GM19324 (cell line): ENCODE results near the gene UGT2B17.
A peak's percentile ranks its signal among the peaks of the same experiment; 100 is the strongest.
"Not testable (repeated sequence)": the region's sequence is repeated elsewhere in the genome, so short reads cannot be mapped to it uniquely, and the experiment has no call there.

Experiments used
- ATAC-seq: cut with Tn5 transposase; IDR thresholded peaks from one replicate; pipeline ENCODE4 v1.9.1; 2021; ENCODE audit warnings: mild to moderate bottlenecking, moderate library complexity; ENCODE audit not compliant: unreplicated experiment, low FRiP score

UGT2B17 gene

DNA sequence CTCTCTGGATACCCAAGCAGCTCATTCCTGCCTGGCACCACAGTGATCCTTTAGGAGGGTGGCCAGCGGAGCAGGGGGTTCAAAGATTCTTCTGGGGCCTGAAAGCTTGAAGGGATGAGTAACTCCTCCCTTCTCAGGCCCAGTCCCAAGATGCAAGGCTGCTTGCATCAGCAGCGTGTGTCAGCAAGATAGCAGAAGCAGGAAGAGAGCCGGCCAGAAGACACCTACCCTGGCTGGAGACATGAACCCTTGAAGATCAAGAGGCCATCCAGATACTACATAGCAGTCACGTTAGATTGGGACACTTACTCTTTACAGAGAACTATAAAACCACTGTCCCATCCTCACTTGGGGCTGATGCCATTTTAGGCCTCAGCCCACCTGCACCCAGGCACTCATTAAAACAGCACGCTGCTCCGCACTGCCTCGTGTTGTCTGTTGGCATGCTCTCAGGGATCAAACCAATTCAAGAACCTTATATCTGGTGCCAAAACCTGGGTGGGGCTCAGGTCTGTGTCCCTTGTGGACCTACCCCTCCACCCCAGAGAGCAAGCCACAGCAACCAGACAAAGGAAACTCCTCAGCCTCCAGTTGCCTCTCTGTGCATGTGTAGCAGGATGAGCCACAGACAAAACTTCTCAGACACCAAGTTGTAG, 6.5 kb downstream of the UGT2B17 start:
- no peak for ATAC-seq

- ATAC-seq: not testable (repeated sequence)
Observed at GRCh38 chr4:68569036-68569435, 7.1 kb downstream of the UGT2B17 start.

DNA sequence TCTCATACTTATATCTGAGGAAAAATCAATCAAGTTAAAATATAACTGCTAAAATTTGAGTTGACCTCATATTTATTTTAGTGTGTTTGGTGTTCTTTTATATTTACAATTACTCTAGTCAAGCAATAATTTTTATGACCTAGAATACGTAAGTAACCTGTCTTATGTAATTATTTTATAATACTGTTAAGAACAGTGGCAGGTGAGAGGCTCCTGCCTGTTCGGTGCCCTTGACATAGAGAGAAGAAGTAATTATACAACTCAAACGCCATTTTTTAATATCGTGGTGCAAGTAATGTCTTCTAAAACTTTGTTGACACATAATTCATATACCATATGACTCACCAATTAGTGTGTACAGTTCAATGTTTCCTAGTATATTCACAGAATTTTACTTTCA, 7.6 kb downstream of the UGT2B17 start:
- not testable (repeated sequence) for ATAC-seq

DNA sequence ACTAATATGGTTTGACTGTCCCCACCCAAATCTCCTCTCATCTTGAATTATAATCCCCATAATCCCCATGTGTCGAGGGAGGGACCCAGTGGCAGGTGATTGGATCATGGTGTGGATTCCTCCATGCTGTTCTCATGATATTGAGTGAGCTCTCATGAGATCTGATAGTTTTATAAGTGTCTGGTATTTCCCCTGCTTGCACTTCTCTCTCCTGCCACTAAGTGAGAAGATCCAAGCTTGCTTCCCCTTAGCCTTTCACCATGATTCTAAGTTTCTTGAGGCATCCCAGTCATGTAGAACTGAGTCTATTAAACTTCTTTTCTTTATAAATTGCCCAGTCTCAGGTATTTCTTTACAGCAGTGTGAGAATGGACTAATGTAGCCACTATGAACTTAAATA, 9.8 kb downstream of the UGT2B17 start:
- not testable (repeated sequence) for ATAC-seq

DNA sequence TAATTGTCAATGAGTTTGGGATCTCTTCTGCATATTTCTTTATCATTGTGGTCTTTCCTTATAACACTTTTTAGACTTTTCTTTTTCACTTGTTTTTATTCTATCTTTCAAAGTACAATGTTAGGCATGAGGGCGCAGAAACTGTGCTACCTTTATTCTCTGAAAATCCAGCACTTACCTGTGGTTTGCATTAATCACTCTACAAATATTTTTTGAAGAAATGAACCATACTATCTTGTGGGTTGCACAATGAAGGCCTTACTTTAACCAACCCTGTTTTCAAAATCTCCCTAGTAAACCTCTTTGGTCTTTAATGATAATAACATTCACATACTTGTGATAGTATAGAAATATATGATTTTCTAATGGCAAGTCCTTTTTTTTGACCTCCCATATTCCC, 11.0 kb downstream of the UGT2B17 start:
- ATAC-seq: not testable (repeated sequence)

DNA sequence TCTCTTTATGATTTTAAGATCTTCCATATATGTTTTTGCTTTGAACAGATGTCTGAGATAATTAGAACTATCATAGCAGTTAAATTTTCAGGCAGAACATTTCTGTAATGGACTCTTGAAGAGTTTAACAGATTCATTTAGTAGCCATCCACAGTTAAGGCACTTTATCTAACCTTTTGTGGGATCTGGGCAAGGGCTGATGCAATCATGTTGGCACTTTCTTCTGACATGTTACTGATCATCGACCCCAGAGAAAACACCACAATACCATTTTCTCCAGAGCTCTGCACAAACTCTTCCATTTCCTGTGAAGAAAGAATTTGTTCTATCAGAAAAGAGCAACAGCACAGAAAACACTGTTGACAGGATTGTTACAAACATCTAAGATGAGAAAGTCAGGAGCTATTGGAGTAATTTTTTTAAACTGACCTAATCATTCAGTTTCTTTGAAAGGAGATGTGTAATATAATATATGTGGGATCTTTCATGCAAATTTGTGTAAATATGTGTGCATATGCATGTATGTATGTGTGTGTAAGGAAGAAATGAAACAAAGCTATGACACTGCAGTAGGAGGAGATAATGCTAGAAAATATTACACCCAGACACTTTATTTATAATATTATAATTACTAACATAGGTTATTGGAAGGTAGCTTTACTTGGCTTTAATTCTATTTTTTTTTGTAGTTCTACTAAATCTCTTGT, 15.6 kb downstream of the UGT2B17 start:
- ATAC-seq: not testable (repeated sequence)

GRCh38 chr4:68553830-68554229, 22.3 kb downstream of the UGT2B17 start:
- ATAC-seq: not testable (repeated sequence)

- ATAC-seq: peak; percentile 72
Observed at GRCh38 chr4:68552818-68553811, 23.0 kb downstream of the UGT2B17 start.

DNA sequence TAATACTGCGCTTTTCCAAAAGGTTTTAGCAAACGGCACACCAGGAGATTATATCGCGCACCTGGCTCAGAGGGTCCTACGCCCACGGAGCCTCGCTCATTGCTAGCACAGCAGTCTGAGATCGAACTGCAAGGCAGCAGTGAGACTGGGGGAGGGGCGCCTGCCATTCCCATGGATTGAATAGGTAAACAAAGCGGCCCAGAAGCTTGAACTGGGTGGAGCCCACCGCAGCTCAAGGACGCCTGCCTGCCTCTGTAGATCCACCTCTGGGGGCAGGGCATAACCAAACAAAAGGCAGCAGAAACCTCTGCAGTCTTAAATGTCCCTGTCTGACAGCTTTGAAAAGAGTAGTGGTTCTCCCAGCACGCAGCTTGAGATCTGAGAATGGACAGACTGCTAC, 33.4 kb downstream of the UGT2B17 start:
- ATAC-seq: not testable (repeated sequence)

DNA sequence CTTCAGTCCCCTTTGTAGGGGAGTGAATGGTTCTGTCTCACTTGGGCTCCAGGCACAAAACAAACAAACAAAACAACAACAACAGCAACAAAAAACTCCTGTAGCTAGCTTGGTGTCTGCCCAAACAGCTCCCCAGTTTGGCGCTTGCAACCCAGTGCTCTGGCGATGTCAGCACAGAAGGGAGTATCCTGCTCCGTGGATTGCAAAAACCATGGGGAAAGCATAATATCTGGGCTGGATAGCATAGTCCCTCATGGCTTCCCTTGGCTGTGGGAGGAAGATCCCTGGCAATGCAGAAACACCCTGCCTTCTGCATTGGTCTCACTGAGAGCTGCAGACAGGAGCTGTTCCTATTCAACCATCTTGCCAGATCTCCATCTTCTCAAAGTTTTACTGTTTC, 39.7 kb downstream of the UGT2B17 start:
- no peak for ATAC-seq

GRCh38 chr4:68535974-68536373, 40.1 kb downstream of the UGT2B17 start:
- no peak for ATAC-seq

GRCh38 chr4:68522232-68522631, 53.9 kb downstream of the UGT2B17 start:
- ATAC-seq: not testable (repeated sequence)

GRCh38 chr4:68520985-68521384, 55.1 kb downstream of the UGT2B17 start:
- no peak for ATAC-seq

GRCh38 chr4:68518889-68519288, 57.2 kb downstream of the UGT2B17 start:
- ATAC-seq: no peak

DNA sequence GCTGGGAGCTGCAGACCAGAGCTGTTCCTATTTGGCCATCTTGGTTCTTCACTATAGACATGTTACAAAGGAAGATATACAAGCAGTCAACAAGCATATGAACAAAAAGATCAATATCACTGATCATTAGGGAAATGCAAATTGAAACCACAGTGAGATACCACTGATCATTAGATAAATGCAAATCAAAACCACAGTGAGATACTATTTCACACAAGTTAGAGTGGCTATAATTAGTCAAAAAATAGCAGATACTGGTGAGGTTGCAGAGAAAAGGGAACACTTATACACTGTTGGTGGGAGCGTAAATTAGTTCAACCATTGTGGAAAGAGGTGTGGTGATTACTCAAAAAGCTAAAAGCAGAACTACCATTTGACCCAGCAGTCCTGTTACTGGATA, 70.7 kb downstream of the UGT2B17 start:
- peak; percentile 92 for ATAC-seq

GRCh38 chr4:68504836-68505235, 71.3 kb downstream of the UGT2B17 start:
- not testable (repeated sequence) for ATAC-seq

GRCh38 chr4:68503462-68503861, 72.7 kb downstream of the UGT2B17 start:
- not testable (repeated sequence) for ATAC-seq

DNA sequence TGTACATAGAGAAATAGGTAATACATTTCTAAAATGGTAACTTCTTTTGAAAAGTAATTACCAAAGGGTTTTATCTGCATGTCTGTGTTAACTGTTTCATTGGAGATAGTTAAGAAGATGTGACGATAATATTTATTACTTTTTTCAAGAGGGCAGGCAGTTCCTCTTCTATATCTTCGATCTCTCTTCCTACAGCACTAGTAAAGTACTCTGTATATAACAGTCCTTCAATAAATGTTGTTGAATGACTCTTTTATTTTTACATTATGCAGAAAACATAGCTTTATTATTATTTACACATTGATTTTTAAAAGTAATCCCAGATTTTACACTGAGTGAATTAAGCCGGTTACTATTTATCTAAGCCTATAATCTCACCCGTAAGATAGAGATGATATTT, 77.1 kb downstream of the UGT2B17 start:
- no peak for ATAC-seq

- ATAC-seq: peak; percentile 85
Observed at GRCh38 chr4:68498413-68499007, 77.6 kb downstream of the UGT2B17 start.

DNA sequence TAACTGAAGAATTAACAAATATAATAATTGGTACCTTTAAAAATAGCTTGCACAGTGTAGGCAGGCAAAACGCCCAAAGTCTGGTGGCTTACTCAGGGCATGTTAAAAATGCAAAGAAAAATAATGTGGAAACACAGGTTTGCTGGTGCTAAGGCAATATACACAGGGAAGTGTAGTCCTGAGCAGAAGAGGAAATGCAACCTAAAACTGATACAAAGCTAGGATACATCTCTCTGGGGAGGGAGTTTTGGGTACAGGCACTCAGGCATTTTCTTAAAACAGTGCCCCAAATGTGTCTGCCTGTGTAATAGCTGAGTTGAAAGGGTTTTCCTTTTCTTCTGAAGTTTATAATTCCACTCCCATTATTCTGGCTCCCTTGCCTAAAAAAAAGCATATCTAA, 81.4 kb downstream of the UGT2B17 start:
- no peak for ATAC-seq
